OCI-LY7 (cell line): ENCODE data around the gene LRP5. TPM values are rescaled to one million over a fixed set of nuclear protein-coding genes. Genes with fewer than 3 reads are reported as not detected.

Experiments used
- BruUV-seq: library from RNA; stranded (reverse); fragments of 400-500 nt; replicated peaks from 2 replicates; lab custom pipeline; 2021; lab: Mats Ljungman, UMichigan
- CTCF ChIA-PET: fragments of 300-600 bp; sonication (Branson Sonifier 250); formaldehyde crosslinking; loops from one replicate; lab custom pipeline; 2022; ENCODE audit warnings: antibody characterized with exemption; ENCODE audit not compliant: unreplicated experiment; lab: Charles Lee
- POLR2A ChIA-PET: fragments of 300-600 bp; sonication (Branson Sonifier 250); formaldehyde crosslinking; loops from one replicate; lab custom pipeline; 2022; ENCODE audit warnings: antibody characterized with exemption; lab: Charles Lee
- DNase-seq: peaks from one replicate; pipeline ENCODE4 v3.0.0-alpha.2; 2015; ENCODE audit warnings: low spot score
- H2AFZ ChIP-seq: fragments of 200-600 bp; sonication (generic), shearing (Covaris generic); 2 replicates; pipeline ENCODE4 v1.6.1; 2014; ENCODE audit warnings: mild to moderate bottlenecking, antibody characterized with exemption, low read length, moderate library complexity
- H3K27ac ChIP-seq: fragments of 200-600 bp; sonication (generic); 2 replicates; pipeline ENCODE4 v1.5.1; 2014; ENCODE audit warnings: mixed run types, low read depth, mild to moderate bottlenecking, moderate library complexity, low read length, inconsistent platforms; ENCODE audit not compliant: poor library complexity, severe bottlenecking
- H3K36me3 ChIP-seq: fragments of 200-600 bp; sonication (generic); 2 replicates; pipeline ENCODE4 v1.6.1; 2014; ENCODE audit warnings: mild to moderate bottlenecking, antibody characterized with exemption, low read length, moderate library complexity, mixed read lengths; ENCODE audit not compliant: insufficient read depth
- H3K4me1 ChIP-seq: fragments of 200-600 bp; sonication (generic); 2 replicates; pipeline ENCODE4 v1.5.1; 2014; ENCODE audit warnings: mild to moderate bottlenecking, low read length; ENCODE audit not compliant: insufficient read depth, poor library complexity, severe bottlenecking
- H3K4me2 ChIP-seq: fragments of 200-600 bp; sonication (generic); 2 replicates; pipeline ENCODE4 v1.6.1; 2014; ENCODE audit warnings: mild to moderate bottlenecking, low read length
- H3K4me3 ChIP-seq: fragments of 200-600 bp; sonication (generic); 2 replicates; pipeline ENCODE4 v1.5.1; 2014; ENCODE audit warnings: mild to moderate bottlenecking, low read depth, low read length; ENCODE audit not compliant: poor library complexity, severe bottlenecking
- H3K79me2 ChIP-seq: fragments of 200-600 bp; sonication (generic); 2 replicates; pipeline ENCODE4 v1.6.1; 2016; ENCODE audit warnings: low read depth, mild to moderate bottlenecking, low read length, moderate library complexity, mixed read lengths; ENCODE audit not compliant: insufficient read depth
- H3K9me2 ChIP-seq: fragments of 200-600 bp; sonication (generic); 2 replicates; pipeline ENCODE4 v1.6.1; 2016; ENCODE audit warnings: mild to moderate bottlenecking, low read length, mixed read lengths; ENCODE audit not compliant: insufficient read depth
- H3K9me3 ChIP-seq: fragments of 200-600 bp; sonication (generic); 2 replicates; pipeline ENCODE4 v1.6.1; 2014; ENCODE audit warnings: mild to moderate bottlenecking, mixed run types, low read length, mixed read lengths
- H4K20me1 ChIP-seq: fragments of 200-600 bp; sonication (generic); 2 replicates; pipeline ENCODE4 v1.6.1; 2014; ENCODE audit warnings: mild to moderate bottlenecking, antibody characterized with exemption, low read length, moderate library complexity, mixed read lengths; ENCODE audit not compliant: insufficient read depth
- CTCF ChIP-seq: fragments of 200-600 bp; sonication (generic); conservative IDR thresholded peaks from 2 replicates; pipeline ENCODE4 v1.5.1; 2014; ENCODE audit warnings: mild to moderate bottlenecking, antibody characterized with exemption, low read length, moderate library complexity, mixed read lengths
- EZH2phosphoT487 ChIP-seq: fragments of 200-600 bp; sonication (generic); IDR thresholded peaks from 2 replicates; pipeline ENCODE4 v1.6.1; 2018; ENCODE audit warnings: low read depth, borderline replicate concordance, mild to moderate bottlenecking, mixed run types, antibody characterized with exemption, low read length, moderate library complexity, mixed read lengths
- intact Hi-C: fragments of 100-400 bp; cut with micrococcal nuclease; formaldehyde crosslinking; loops from one replicate; pipeline ENCODE4 v1.10.0; 2022; ENCODE audit not compliant: unreplicated experiment
- total RNA-seq, 2 experiments: library from RNA; depleted of rRNA in 1 of 2; stranded (reverse); fragments of >200 nt in 1 of 2; shearing (Covaris generic) in 1 of 2; gene quantifications; 2 replicates each; pipeline ENCODE4 v1.2.3, GENCODE V29; 2014 to 2022

The LRP5 gene
- total RNA-seq, 2 experiments from 2014 or later: 0.60 TPM; not detected in 1

GRCh38 chr11:68470304-68470811 lies 158.0 kb downstream of the LRP5 start:
- no TSS peak for BruUV-seq
- Histone ChIP-seq H3K9me2 (no peaks in the 10 kb centered on the region), H3K36me3 (peaks cover 84% of the 10 kb centered on the region), H4K20me1 (peaks cover 34% of the 10 kb centered on the region), H2AFZ (no peak overlapping the region), H3K79me2 (peaks cover 95% of the 10 kb centered on the region), H3K9me3 (peaks cover 4% of the 10 kb centered on the region; the same call in 1 of the 2 replicates), H3K4me3 (no peak overlapping the region), H3K4me2 (no peak overlapping the region), H3K4me1 (peaks cover 34% of the 10 kb centered on the region), H3K27ac (no peak overlapping the region)
- no peak for TF ChIP-seq CTCF
- TF ChIP-seq EZH2phosphoT487: no peak
- no peak for DNase-seq
- ChIA-PET POLR2A (interaction anchor here (0.7 to 1.3 kb wide), 3 partner anchors 10 to 27 kb away, joined by 5 to 7 read pairs (median 6); no protein-coding TSS in a partner anchor), CTCF (no interaction called here)
- intact Hi-C loops: no loop called here

DNA sequence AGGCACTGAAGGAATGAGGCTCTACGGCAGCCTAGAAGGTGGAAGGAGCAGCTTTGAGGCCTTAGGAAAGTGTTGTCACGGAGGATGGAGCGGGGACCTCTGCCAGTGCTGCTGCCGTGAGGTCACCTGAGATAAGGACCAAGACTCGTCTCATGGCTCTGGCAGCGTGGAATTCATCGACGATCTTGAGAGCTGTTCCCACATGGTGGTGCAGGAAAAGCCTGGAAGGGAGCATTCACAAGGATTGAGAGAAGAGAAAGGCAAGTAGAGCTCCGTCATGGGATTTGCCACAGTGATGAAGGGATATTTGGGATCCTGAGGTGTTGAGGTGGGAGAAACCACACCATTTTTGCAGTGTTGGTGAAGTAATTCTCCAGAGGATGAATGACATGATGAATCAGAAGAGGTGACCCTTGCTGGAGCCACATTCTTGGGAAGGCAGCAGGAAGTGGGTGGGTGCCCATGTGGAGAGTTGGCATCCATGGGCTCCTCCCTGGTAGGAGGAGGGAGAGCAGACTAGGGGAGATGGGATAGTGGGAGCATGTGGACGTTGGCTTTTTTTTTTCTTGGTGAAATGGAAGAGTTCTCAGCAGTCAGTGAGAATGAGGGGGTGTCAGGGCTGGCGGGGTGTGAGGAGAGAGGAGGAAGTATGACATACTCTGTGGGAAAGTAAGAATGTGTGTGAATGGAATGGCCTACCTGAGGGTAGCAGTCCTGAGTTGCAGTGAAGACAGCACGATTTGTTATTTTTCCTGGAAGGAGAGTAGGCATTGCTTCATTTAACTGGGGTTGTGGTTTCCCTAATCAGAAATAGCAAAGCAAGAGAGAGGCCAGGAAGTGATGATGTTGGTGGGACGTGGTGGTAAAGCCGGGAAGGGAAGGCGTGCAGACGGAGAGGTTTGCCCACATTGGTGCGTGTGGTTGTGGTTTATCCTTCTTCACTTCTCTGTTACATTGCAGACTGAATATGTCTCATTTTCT lies 159.3 kb downstream of the LRP5 start:
- Histone ChIP-seq H3K4me2 (no peak overlapping the region), H3K9me2 (no peaks in the 10 kb centered on the region), H3K4me3 (no peak overlapping the region), H3K79me2 (peaks cover 85% of the 10 kb centered on the region), H3K36me3 (peaks cover 79% of the 10 kb centered on the region), H2AFZ (no peak overlapping the region), H3K27ac (no peak overlapping the region), H4K20me1 (peaks cover 27% of the 10 kb centered on the region), H3K9me3 (peaks cover 6% of the 10 kb centered on the region; the same call in 1 of the 2 replicates), H3K4me1 (peaks cover 31% of the 10 kb centered on the region)
- intact Hi-C loops: no loop called here
- DNase-seq: no peak
- BruUV-seq: no TSS peak
- CTCF ChIA-PET: no interaction called here
- POLR2A ChIA-PET: interaction anchor here (1.2 kb wide), 1 partner anchor 11 kb away, joined by 7 read pairs; no protein-coding TSS in a partner anchor
- TF ChIP-seq CTCF (no peak), EZH2phosphoT487 (no peak)
